Natural killer cell (primary cell): ENCODE data around the gene LRRC34. TPM values are rescaled to one million over a fixed set of nuclear protein-coding genes. Genes with fewer than 3 reads are reported as not detected.

Experiments
- ATAC-seq, 3 donors: fragments of 150-1000 bp in 2 of 3; fragments of 200-7000 bp in 1 of 3; cut with Tn5 transposase; 1 replicate in 1 of 3; 2 replicates in 2 of 3; pipeline ENCODE4 v1.10.0; 2021; ENCODE audit warnings: mild to moderate bottlenecking in 2 of 3, moderate library complexity in 2 of 3
- DNase-seq, 2 donors: peaks; one replicate each; pipeline versions ENCODE4 v3.0.0 to v3.0.0-alpha.2; 2013 to 2021; ENCODE audit warnings: mixed read lengths in 1 of 2
- H3K27ac ChIP-seq: one replicate; pipeline ENCODE4 v1.5.1; 2013; ENCODE audit warnings: mild to moderate bottlenecking, low read length
- H3K27me3 ChIP-seq: one replicate; pipeline ENCODE4 v1.6.1; 2013; ENCODE audit warnings: low read length; ENCODE audit not compliant: control insufficient read depth, insufficient read depth
- H3K36me3 ChIP-seq: one replicate; pipeline ENCODE4 v1.6.1; 2013; ENCODE audit warnings: low read length; ENCODE audit not compliant: control insufficient read depth, insufficient read depth
- H3K4me1 ChIP-seq: one replicate; pipeline ENCODE4 v1.6.1; 2013; ENCODE audit warnings: low read length; ENCODE audit not compliant: control insufficient read depth, insufficient read depth
- H3K4me3 ChIP-seq: one replicate; pipeline ENCODE4 v1.5.1; 2013; ENCODE audit warnings: low read length
- H3K9me3 ChIP-seq: one replicate; pipeline ENCODE4 v1.6.1; 2013; ENCODE audit warnings: low read length; ENCODE audit not compliant: control insufficient read depth, insufficient read depth
- H3K27ac Mint-ChIP-seq, 2 donors: one replicate each; pipeline ENCODE4 v1.8.0; 2022; ENCODE audit warnings: mild to moderate bottlenecking in 2 of 2, mixed read lengths in 2 of 2, moderate library complexity in 1 of 2
- H3K27me3 Mint-ChIP-seq, 2 donors: one replicate each; pipeline ENCODE4 v1.8.0; 2022; ENCODE audit warnings: low read depth in 2 of 2, mixed read lengths in 2 of 2
- H3K36me3 Mint-ChIP-seq: one replicate; pipeline ENCODE4 v1.8.0; 2022; ENCODE audit warnings: mixed read lengths
- H3K4me1 Mint-ChIP-seq, 2 donors: one replicate each; pipeline ENCODE4 v1.8.0; 2022; ENCODE audit warnings: mixed read lengths in 2 of 2
- H3K4me3 Mint-ChIP-seq: one replicate; pipeline ENCODE4 v1.8.0; 2022; ENCODE audit warnings: mild to moderate bottlenecking, moderate library complexity, mixed read lengths
- H3K9me3 Mint-ChIP-seq, 2 donors: one replicate each; pipeline ENCODE4 v1.8.0; 2022; ENCODE audit warnings: mixed read lengths in 2 of 2
- WGBS: methylation state at CpG from one replicate; pipeline ENCODE4 v1.1.7; 2013; ENCODE audit warnings: missing lambda C conversion rate; ENCODE audit not compliant: insufficient coverage; 5-methylcytosine and 5-hydroxymethylcytosine counted together
- intact Hi-C: fragments of 100-400 bp; cut with micrococcal nuclease; formaldehyde crosslinking; loops from one replicate; pipeline ENCODE4 v1.14.2; 2022
- total RNA-seq, 4 donors: library from RNA; stranded (reverse); fragments of 120-200 nt in 1 of 4; gene quantifications; one replicate each; pipeline versions ENCODE4 v1.2.3 to v1.2.4, GENCODE V29; 2013 to 2022
- TF ChIP-seq, protein P1 (sequence below): fragments of 200-600 bp; IDR thresholded peaks from one replicate; pipeline ENCODE4 v1.8.0; 2022; ENCODE audit warnings: antibody characterized with exemption

Gene LRRC34
- total RNA-seq, 3 donors from 2014 or later (not counting 1 experiment from before 2014, with no cell fraction given), result 0.45 to 1.0 (median 0.48) TPM

DNA sequence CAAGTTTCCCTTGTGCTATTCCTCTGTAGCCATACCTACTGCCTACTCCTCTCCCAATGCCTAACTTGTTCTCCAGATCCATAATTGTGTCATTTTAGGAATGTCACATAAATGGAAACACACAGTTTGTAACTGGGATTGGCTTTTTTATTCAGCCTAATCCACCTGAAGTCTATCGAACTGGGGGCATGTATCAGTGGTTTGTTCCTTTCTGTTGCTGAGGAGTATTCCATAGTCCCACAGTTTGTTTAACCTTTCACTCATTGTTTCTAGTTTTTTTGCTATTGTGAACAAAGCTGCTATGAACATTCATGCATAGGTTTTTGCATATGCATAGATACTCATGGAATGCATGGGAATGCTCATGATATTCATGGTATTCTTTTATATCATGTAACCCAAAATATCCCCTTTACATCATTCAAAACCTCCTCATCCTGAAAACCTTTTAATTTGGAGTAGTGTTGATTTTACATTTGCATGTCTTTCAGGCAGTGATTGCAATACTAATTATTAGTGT, 25.9 kb upstream of the LRRC34 start:
- no peaks in the 10 kb centered on the region for H3K4me1 Mint-ChIP-seq
- H3K36me3 ChIP-seq, result no peaks in the 10 kb centered on the region
- WGBS, result 100% methylated on average over 1 of the region's 1 CpG
- intact Hi-C loops, result no loop called here
- peaks cover 14 to 37% of the 10 kb centered on the region in 2 donors for H3K27me3 Mint-ChIP-seq
- DNase-seq, result no peak
- H3K27ac ChIP-seq, result no peak overlapping the region
- TF ChIP-seq, protein P1, sequence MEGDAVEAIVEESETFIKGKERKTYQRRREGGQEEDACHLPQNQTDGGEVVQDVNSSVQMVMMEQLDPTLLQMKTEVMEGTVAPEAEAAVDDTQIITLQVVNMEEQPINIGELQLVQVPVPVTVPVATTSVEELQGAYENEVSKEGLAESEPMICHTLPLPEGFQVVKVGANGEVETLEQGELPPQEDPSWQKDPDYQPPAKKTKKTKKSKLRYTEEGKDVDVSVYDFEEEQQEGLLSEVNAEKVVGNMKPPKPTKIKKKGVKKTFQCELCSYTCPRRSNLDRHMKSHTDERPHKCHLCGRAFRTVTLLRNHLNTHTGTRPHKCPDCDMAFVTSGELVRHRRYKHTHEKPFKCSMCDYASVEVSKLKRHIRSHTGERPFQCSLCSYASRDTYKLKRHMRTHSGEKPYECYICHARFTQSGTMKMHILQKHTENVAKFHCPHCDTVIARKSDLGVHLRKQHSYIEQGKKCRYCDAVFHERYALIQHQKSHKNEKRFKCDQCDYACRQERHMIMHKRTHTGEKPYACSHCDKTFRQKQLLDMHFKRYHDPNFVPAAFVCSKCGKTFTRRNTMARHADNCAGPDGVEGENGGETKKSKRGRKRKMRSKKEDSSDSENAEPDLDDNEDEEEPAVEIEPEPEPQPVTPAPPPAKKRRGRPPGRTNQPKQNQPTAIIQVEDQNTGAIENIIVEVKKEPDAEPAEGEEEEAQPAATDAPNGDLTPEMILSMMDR, result no peak
- H3K4me1 ChIP-seq, result peaks cover 4% of the 10 kb centered on the region
- no peak for ATAC-seq
- no peaks in the 10 kb centered on the region for H3K36me3 Mint-ChIP-seq
- H3K9me3 ChIP-seq, result no peaks in the 10 kb centered on the region
- H3K27me3 ChIP-seq, result no peaks in the 10 kb centered on the region
- H3K4me3 ChIP-seq, result no peak overlapping the region
- H3K9me3 Mint-ChIP-seq, result no peaks in the 10 kb centered on the region
- no peak overlapping the region for H3K27ac Mint-ChIP-seq
- H3K4me3 Mint-ChIP-seq, result no peak overlapping the region

DNA sequence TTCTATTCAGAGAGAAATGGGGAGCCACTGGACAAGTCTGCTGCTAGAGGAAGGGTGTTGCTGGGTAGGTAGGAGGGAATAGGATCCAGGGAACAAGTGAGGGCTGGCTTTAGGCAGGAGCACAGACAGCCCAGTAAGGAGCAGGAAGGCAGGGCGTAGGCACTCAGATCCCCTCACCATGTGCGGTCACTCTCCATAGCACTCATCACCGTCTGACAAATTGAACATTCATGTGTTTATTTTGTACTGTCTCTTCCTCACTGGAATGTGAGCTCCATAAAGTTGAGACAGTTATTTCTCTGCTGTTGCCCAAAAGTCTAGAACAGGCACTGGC, 24.2 kb upstream of the LRRC34 start:
- H3K4me1 Mint-ChIP-seq, result no peaks in the 10 kb centered on the region
- no peak overlapping the region for H3K27ac Mint-ChIP-seq
- ATAC-seq, result no peak
- WGBS, result 90% methylated on average over 3 of the region's 3 CpGs
- H3K27ac ChIP-seq, result peak overlapping the region; percentile 61
- H3K9me3 ChIP-seq, result no peaks in the 10 kb centered on the region
- H3K4me3 Mint-ChIP-seq, result no peak overlapping the region
- no peaks in the 10 kb centered on the region for H3K36me3 Mint-ChIP-seq
- H3K9me3 Mint-ChIP-seq, result no peaks in the 10 kb centered on the region
- intact Hi-C loops, result no loop called here
- H3K4me1 ChIP-seq, result peaks cover 4% of the 10 kb centered on the region
- no peaks in the 10 kb centered on the region for H3K36me3 ChIP-seq
- H3K4me3 ChIP-seq, result no peak overlapping the region
- DNase-seq, result no peak
- no peaks in the 10 kb centered on the region for H3K27me3 ChIP-seq
- TF ChIP-seq, protein P1, result no peak
- H3K27me3 Mint-ChIP-seq, result peaks cover 15 to 36% of the 10 kb centered on the region in 2 donors

- H3K27me3 ChIP-seq, result no peaks in the 10 kb centered on the region
- ATAC-seq (no peak), DNase-seq (no peak)
- H3K4me1 ChIP-seq, result peaks cover 4% of the 10 kb centered on the region
- no peak overlapping the region for H3K4me3 ChIP-seq
- Mint-ChIP-seq H3K4me1 (no peaks in the 10 kb centered on the region), H3K9me3 (no peaks in the 10 kb centered on the region), H3K27ac (no peak overlapping the region), H3K27me3 (peaks cover 13 to 33% of the 10 kb centered on the region in 2 donors), H3K36me3 (no peaks in the 10 kb centered on the region), H3K4me3 (no peak overlapping the region)
- WGBS, result 77% methylated on average over 5 of the region's 5 CpGs
- H3K27ac ChIP-seq, result peak overlapping the region; percentile 61
- TF ChIP-seq, protein P1, result no peak
- intact Hi-C loops, result no loop called here
- H3K9me3 ChIP-seq, result no peaks in the 10 kb centered on the region
- no peaks in the 10 kb centered on the region for H3K36me3 ChIP-seq
Observed at GRCh38 chr3:169836078-169836941, 23.6 kb upstream of the LRRC34 start.
